HG03066 (cell line): ENCODE data around the gene CARS2.
"Not testable (repeated sequence)": the region's sequence is repeated elsewhere in the genome, so short reads cannot be mapped to it uniquely, and the experiment has no call there.

Experiments used
- ATAC-seq: cut with Tn5 transposase; IDR thresholded peaks from one replicate; pipeline ENCODE4 v1.9.1; 2021; ENCODE audit warnings: low read depth; ENCODE audit not compliant: unreplicated experiment

CARS2 gene

DNA sequence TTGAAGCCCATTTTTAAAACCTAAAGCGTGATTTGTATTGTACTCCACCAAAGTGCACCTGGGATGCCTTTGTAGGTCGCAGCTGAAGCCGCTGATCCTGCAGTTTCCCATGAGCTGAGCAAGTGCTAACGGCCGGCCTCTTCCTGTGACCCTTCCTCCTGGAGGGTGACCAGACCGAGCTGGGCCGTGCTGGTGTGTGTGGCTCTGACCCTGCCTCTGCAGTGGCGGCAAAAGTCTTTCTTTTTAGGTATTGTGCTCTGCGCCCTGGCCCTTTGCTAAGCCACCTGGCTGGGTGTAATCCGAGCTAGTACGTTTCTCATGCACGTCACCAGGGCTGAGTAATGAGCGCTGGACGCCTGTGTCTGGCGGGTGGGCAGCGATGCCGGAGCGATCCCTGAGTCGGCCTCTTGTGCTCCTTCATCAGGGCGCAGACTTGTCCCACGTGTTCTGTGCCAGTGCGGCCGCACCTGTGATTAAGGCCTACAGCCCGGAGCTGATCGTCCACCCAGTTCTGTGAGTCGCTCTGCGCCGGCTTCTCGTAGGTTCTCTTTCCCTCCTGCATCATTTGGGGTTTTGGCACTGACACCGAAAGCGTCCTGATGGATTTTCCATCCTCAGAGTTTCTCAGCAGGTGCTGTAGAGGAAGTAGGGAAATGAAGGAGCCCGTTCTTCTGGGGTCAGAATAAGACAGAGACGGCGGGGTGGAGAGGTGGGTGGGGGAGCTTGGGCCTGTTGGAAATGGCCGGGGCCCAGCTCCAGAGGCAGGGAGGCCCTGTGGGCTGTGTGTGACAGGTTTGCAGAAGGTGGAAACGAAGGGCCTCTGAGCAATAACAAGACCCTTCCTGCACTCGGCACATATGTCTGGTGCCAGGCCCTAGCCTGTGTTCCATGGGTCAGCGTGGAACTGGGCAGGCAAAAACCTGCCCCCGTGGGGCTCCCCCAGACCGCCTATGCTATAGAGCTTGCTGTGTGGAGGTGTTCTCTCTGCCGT, 80.9 kb downstream of the CARS2 start:
- no peak for ATAC-seq

DNA sequence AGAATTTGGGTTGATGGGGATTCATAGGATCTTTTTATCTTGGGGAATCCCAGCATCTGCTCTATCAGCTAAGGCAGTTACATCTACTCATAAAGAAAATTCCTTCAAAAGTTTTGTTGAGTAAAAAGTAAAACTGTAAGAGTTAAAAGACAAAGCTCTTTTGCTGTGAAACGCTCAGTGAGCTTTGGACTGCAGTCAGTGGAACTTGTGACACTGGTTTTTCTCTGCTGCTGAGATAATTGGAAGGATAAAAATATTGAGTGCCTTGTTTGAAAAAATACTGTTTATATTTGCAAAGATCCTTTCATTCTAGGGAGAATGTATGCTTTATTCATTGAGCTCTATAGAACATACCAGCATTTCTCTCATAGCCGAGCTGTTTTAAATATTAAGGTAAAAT, 85.3 kb downstream of the CARS2 start:
- no peak for ATAC-seq

DNA sequence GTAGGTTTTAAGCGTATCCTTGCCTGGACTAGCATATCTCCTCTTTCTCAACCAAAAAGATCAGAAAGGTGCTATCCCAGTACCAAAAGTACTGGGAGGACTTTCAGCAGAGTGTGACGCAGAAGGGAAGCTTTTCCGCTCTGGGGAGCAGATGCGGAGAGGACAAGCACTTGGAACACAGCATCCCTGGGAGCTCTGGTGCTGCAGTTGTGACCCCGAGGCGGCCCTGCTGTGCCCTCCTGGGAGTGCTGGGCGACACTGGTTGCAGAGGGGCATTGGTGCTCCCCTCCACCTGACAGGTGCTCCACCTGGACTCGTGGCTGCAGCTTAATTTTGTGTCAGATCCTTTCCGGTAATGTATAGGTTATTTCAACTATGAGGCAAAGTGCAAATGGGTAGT, 87.1 kb downstream of the CARS2 start:
- ATAC-seq, result no peak

DNA sequence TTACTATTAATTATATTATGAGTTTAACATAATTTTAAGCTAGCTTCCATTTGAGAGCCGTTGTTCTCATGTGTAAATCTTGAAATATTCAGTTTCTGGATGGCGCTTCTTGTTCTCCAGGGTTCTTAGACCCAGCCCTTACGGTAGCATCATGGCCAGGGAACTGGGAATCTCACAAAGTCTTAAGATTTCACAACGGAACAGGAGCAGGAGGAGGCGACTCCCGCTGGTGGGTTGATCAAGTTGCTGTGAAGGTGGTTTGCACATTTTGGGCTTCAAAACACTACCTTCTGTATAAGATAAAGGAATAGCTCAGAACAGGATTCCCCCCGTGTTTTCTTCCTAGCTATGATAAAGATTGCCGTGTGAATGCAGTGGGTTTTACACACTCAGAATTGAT, 87.7 kb downstream of the CARS2 start:
- no peak for ATAC-seq

DNA sequence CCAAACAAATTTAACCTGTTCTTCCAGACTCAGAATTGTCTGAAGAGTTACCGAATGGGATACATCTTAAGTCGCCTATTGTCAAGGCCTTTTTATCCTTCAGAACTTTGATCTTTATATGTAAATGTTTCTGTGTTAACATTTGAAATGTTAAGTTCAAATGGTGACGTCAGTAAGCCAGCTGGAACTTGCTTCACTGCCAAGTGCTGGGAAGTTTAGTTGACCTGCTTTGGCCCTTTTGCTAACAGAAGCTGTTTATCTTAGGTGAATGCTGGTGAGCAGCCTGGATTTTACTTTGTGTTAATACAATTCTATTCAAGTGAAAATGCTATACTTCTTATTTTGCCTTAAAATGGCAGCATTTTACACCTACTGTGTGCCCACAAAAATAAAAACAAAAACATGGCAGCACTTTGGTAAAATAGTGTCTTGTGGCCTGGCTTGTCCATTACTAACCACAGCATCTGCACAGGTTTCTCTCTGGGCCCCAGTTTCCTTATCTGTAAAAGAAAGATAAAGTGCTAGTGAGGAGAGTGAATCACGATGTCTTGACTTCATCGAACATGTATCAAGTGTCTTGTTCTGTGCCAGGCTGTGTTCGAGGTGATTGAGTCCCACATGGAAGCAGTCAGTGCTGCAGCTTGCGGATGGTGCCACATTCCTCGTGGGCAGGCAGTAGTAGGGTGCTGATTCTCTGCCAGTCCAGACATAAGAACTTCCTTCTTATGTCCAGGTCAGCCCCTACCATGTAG, 88.4 kb downstream of the CARS2 start:
- ATAC-seq, result no peak

DNA sequence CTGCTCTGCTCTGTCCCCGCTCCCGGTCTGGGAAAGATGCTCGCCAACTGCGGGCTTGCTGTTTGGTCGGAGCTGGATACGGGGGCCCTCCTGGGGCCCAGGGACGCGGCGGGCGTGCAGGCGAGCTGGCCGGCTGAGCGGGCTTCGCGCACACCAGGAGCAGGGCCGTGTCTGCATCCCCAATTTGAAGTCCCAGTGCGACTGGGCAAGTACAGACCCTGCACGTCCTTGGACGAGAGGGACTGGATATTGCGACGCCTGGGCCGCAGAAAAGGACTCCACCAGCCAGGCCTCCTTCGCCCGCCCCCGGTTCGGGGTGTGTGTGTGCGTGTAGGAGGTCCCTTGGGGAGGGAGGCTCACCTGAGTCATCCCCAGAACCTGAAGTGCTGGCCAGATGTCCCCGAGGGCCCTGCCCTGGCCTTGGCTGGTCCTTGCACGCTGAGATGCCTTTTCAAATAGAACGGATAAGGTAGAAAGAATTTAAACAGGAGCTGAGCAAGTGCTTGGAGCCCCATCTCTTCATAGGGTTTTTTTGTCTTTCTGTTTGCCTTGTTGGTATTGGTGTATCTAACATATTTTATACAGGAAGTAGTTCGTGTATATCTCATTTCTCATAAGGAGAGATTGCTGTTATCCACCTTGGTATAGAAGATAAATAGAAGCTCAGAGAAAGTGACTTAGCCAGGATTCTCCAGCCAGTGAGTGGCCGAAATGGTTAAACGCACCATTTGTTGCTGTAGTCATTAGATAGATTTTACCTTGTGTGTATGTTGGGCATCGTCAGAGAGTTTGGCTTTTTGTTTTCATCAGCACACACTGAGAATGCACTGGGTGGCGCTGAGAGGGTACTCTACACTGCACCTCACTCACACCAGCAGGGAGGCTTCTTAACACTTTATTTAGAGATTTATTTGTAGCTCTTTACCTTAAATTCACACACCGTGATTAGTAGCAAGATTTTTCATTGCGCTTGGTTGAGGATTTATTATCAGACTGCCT, 89.5 kb downstream of the CARS2 start:
- ATAC-seq, result peak; percentile 46

DNA sequence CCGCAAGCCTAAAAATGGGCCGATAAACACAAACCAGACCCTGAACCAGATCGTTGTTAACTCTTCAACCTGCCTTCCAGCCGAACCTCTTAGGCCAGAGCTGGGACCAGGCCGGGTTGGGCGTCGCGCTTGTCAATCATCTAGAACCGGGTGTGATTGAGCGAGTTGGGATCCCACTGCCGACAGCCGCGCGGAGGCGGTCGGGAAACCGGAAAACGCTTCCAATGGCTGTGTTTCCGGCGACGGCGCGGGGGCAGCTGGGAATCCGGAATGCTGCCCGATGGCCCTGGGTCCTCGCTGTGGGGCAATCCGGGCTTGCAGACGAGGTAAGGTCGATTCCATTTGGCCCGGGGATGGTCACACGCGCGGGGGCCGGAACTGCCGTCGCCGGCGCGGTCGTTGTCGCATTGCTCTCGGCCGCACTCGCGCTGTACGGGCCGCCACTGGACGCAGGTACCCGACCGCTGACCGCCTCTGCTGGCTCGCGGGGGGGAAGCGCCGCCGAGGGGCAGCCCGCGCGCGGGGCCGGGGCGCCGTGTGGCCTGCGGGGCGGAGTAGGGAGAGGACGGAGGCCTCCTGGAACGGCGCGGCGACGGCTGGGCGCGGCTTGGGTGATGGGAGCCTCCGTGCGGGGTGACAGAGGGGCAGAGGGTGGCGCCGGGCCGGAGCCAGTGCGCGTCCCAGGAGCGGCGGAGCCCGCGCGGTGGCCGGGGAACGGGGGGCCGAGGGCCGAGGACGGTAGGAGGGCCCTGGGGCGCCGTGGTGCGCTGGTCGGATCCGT, 90.4 kb downstream of the CARS2 start, which contains the start of gene NAXD:
TSS of gene NAXD (plus strand) at position 224 of the 781 bp plus-strand sequence. CDS start at position 281, 57 bp downstream.
- ATAC-seq, result peak; percentile 60

DNA sequence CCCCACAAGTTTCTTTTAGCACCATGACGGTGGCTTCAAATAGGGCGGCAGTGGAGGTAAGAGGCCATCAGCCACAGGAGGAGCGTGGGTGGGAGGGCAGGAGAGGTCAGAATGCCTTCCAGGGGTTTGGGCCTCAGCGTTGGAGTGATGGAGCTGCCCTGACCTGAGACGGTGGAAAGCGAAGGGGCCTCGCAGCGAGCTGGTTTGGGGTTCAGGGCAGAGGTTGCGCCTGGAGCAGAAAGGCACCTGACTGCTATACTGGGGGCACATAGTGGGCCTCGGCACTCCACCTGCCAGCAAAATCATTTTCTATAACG, 91.0 kb downstream of the CARS2 start:
- no peak for ATAC-seq

DNA sequence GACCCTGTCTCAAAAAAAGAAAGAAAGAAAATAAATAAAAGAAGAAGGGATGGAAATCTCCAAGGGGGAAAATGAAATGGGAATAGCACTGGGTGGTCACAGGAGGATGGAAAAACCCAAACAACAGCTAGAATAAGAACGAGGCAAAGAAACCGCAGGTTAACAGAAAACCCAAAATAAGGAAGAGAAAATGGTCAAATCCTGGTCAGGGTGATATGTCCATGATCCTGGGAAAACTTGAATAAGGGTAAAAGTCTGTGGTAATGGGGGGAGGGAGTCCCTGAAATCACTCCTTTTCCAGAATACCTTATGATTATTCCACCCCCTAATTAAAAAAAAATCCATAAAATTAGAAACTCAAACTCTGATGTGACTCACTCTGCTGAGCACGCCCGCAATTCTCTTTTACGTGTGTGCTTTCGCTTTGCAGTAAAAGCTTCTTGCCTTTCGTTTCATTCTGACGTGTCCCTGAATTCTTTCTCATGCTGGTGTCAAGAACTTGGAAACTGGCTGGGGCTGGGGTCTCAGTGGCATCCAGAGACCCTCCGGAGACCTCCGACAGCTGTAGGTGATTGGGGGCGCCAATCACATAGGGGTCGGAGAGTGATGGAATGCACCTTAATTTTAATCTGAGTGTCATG, 94.8 kb downstream of the CARS2 start:
- peak; percentile 41 for ATAC-seq

DNA sequence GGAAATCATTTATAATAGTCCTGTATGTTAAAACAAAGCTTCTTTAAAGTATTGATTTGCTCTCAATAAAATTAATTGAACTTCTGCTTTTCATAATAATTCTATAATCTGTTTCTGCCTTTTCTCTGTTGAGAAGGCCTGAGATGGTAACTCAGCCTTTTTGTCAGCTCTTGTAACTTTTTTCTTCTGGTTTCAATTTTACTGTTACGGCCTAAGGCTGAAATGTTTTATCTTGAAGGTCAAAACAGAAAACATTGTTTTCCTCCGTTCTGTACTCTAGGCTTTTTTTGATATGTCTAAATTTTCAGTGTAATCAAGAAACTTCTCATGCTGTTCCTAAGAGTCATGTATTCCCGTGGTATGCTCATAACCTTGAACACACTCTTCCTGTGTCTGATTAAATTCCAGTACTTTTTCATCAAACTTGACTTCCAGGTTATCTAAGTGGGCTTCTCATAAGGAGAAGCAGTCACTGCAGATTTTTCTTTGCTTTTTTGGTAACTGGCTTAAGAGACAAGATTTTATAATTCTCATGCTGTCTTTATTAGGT, 98.2 kb downstream of the CARS2 start:
- ATAC-seq, result no peak

DNA sequence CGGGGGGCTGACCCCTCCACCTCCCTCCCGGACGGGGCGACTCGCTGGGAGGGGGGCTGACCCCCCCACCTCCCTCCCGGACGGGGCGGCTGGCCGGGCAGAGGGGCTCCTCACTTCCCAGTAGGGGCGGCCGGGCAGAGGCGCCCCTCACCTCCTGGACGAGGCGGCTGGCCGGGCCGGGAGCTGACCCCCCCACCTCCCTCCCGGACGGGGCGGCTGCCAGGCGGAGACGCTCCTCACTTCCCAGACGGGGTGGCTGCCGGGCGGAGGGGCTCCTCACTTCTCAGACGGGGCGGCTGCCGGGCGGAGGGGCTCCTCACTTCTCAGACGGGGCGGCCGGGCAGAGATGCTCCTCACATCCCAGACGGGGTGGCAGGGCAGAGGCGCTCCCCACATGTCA, 99.6 kb downstream of the CARS2 start:
- not testable (repeated sequence) for ATAC-seq

DNA sequence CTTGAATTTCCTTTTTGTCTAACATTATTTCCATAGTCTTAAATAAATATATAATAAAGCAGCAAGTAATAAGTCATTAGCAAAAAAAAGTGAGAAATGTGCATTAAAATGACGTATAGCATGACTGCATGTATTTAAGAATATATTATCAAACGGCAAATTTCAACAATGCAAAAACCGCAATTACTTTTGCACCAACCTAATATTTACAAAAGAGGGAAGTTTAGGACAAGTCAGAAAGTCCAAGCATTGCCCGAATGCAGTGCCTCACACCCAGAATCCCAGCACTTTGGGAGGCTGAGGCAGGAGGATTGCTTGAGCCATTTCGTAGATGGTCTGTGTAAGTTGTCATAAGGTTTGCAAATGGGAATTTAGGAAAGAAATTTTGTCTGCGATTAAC, 100.8 kb downstream of the CARS2 start:
- no peak for ATAC-seq

DNA sequence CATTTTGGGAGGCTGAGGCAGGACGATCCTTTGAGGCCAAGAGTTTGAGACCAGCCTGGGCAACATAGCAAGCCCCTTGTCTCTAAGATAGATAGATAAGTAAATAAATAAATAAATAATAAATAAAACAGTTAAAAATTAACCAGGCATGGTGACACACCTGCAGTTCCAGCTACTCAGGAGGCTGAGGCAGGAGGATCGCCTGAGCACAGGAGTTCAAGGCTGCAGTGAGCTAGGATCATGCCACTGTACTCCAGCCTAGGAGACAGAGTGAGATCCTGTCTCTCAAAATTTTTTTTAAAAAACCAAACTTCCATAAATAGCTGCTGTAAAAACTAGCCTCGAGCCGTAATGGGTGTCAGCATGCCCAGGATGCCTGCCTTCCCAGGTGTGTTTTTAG, 104.9 kb downstream of the CARS2 start:
- ATAC-seq, result no peak

DNA sequence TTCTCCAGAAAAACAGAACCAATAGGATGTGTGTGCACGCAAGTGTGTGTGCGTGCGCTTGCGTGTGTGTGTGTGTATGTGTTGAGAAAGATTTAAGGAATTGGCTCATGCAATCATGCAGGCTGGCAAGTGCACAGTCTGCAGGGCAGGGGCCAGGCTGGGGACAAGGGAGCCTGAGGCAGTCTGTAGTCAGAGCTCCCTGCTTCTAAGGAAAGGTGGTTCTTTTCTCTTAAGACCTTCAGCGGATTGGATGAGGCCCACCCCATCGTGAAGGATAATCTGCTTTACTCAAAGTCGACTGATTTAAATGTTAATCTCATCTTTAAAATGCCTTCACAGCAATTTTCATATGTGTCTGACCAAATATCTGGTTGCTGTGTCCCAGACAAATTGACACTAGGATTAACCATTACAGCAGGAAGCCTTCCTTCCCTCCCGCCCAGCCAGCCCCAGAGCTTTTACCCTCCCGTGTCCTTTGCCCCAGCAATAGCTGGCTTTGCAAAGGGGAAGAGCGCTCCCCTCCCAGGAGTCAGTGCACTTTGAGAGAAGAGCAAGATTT, 105.6 kb downstream of the CARS2 start:
- ATAC-seq, result no peak

DNA sequence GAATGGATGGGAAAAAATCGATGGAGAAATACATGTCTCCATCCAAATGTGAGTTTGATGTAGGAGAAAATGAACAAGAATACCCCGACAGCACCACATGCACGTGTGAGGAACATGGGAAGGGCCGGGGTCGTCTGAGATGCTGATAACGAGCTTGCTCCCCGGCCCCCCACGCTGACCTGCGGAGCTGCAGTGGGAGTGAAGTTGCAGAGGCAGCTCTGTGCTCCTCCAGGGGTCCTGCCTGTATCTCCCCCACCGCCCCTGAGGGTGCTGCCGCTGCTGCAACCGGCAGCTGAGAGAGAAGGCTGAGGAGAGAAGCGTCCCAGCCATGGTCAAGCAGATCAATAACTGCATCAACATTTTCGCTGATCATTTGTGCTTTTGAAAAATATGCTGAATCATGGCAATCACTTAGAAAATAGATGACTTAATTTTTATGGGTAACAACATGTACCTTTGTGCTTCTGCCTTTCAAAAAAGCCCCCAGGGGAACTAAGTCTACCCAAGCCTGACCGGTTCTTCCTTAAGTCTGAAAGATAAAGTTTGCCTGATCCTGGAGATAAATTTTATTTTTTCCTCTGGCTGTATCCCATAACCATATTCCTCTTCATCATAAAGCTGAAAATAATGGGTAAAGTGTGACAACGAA, 108.8 kb downstream of the CARS2 start:
- no peak for ATAC-seq

DNA sequence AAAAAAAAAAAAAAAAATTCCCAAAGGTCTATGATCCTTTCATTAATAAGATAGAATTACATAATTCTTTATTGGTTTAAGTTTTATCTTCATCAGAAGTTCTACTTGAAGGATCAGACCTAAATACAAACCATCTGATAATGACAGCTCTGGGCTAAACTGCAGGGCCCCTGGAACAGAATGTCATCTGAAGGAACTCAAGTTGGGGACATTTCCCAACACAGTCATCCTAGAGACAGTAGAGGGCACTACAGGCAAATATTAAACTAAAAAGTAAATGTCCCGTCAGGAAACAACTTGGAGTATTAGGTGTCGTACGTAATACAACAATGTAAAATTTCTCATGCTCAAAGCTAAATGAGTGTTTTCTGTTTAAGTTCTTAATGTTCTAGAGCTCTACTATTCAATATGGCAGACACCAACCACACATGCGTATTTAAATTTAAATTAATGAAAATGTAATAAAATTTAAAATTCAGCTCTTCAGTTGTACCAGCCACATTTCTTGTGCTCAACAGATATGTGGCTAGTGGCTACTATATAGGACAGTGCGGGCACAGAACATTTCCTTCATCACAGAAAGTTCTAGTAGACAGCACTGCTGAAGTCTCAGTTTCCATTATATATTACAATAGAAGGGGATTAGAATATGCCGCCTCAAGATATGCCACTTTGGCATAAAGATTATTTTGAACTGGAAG, 112.3 kb downstream of the CARS2 start:
- peak; percentile 92 for ATAC-seq

DNA sequence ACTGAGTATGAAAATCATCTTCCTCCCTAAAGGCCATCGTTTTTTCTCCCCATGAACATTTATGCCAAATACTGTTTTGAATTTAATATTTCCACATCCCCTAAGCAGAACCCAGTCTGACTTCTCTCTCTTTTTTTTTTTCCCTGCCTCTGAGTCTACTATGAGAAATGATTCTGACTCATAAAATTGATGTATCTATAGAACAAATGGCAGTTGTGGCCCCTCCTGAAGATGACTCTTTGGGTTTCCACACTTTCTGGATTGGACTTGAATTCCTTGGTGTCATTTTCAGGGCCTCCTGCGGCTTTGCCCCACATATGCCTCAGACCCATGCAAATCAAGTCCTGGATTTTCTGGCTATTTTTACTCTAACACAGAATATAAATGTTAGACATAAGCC, 113.3 kb downstream of the CARS2 start:
- no peak for ATAC-seq
